Fibroblast of skin of scalp (primary cell): ENCODE measurements around the gene GDF3. TPM values are rescaled to one million over a fixed set of nuclear protein-coding genes. Genes with fewer than 3 reads are reported as not detected.
"Not testable (repeated sequence)": the region's sequence is repeated elsewhere in the genome, so short reads cannot be mapped to it uniquely, and the experiment has no call there.

Experiments
- DNase-seq: peaks from one replicate; pipeline ENCODE4 v3.0.0-alpha.2; 2013
- polyA plus RNA-seq, 2 experiments: library from polyadenylated mRNA; unstranded; fragments of 120-200 nt; gene quantifications; one replicate each; pipeline ENCODE4 v1.2.1, GENCODE V29; 2013; ENCODE audit not compliant: insufficient read length in 2 of 2

GDF3 gene
- polyA plus RNA-seq (2013, experiment 1 of 2; ENCODE audit: insufficient read length), result not detected
- not detected for polyA plus RNA-seq (2013, experiment 2 of 2; ENCODE audit: insufficient read length)

DNA sequence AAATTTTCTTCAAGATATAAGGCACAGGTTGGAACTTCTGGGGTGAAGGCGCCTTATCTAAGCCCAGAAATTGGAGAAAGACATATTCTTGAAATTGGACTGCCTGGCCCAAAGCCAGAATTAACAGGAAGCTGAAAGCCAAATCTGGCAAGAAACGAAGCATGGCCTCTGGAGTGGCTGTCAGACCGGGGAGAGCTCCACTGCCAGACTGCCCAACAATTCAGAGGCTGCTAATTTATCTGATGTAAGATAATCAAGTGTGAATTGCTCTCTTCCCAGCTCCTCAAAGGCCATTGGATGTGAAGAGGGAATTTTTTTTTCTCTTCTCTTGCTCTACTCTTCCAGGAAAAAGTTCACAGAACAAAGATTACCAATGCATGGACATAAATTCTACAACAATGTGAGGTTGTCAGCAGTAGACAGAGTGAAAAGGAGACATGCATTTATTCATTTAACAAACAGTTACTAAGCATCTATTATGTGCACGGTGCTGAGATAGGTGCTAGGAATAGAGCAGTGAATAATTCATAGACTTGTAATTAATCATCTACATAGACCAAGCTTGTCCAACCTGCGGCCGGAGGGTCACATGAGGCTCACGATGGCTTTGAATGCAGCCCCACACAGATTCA lies at the start of gene GDF3:
TSS of gene GDF3 (minus strand) at position 210 of the 632 bp plus-strand sequence. CDS start at position 163, 47 bp downstream.
- peak; percentile 26 for DNase-seq

DNA sequence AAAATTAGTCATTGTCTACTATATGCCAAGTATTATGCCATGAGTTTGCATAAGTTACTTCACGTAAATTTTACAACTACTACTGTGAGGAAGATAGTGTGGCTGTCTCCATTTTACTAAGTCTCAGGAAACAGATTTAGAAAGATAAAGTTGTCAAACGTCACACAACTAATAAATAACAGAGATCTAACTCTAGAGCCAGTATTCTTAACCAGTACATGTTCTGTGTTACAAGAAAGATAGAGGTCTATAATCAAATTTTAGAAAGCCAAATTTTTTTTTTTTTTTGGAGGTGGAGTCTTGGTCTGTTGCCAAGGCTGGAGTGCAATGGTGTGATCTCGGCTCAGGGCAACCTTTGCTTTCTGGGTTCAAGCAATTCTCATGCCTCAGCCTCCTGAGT lies 37.4 kb upstream of the GDF3 start:
- DNase-seq, result no peak

DNA sequence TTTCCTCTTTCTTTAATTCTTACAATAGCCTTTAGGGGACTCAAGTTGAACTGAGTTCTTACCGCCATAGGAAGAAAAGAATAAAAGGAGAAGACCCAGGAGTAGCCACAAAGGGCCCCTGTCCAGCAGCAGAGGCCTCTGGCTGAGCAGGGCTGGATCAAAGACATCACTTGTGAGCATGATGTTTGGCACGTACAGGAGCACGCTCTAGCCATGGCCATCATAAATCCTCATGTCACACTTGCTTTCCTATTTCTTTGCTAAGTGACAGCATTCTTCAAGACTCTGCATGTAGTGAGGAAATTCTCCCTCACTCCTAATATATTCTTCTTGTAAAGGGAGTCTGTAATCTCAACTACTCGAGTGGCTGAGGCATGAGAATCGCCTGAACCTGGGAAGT lies 35.9 kb upstream of the GDF3 start:
- DNase-seq, result no peak

DNA sequence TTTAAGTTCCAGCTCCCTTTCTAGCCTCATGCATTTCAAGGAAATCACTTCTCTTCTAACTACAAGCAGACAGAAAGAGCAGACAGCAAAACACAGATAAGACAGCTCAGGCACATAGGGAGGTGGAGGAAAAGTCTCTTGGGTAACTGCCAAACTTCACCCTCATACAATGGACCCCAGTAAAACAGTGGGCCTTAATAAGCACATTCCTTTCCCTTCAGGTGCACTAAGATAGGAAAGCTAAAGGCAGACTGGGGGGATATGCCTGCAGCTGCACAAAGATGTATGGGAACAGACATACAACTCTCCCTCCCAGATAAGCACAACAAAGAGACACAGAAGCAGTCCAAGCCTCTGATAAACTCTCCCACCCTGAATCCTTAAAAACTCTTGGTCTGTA lies 35.4 kb upstream of the GDF3 start:
- DNase-seq, result not testable (repeated sequence)

DNA sequence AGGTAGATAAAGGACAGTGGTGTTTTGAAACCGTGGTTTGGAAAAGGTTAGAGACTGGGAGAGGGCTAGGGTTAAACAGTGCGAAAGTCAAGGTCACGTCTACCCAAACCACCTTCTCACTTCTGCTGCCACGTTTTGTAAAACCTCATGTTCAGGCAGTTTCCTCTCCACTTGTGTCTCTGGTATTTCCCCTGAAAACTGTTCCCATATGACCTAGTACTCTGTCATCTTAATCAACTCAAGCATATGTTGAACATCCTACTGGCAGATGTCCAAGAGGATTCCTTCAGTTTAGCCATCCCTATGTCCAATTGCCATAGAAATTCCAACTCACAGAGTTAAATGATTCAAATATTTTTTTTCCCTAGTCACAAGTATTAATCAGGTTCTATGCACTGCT lies 34.2 kb upstream of the GDF3 start:
- peak; percentile 48 for DNase-seq

DNA sequence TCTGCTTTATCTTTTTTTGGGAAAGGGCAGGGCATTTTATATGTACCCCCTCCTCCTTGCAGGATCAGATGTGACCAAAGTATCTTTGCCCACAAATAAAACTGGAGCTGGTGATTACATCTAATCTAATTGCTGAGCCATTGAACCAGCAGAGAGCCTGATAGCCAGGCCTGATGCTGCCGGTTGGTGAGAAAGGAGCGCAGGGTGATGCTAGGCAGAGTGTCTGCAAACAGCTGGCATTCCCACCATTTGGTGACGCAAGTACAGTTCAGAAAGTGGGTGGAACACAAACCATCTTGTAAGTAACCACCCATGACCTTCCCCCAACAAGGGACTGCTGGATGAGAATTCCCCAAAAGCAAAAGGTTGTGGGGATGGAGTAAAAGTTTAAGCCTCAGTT lies 28.4 kb upstream of the GDF3 start:
- no peak for DNase-seq

DNA sequence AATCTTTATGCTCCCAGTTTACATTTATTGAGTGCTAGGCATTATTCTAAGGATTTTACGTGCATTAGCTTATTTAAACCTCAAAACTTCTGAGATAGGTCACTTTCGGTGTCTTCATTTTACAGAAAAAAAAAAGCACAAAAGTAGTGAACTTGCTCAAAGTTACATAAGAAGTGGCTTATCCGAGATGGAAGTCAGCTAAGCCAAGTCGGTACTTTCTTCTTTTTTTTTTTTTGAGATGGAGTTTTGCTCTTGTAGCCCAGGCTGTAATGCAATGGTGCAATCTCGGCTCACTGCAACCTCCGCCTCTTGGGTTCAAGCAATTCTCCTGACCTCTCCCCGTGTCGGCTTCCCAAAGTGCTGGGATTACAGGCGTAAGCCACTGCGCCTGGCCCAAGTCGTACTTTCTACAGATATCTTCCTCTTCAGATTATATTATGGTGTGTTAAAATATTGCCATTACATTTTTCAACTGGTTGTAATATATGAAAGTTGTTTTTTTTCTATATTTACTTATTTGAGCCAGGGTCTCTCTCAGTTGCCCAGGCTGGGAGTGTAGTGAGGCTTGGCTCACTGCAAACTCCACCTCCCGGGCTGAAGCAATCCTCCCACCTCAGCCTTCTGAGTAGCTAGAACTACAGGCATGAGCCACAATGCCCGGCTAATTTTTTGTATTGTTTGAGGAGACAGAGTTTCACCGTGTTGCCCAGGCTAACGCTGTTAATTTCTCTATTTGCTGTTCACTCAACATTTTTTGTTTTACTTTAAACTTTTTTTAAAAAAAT lies 24.6 kb upstream of the GDF3 start:
- DNase-seq, result no peak

DNA sequence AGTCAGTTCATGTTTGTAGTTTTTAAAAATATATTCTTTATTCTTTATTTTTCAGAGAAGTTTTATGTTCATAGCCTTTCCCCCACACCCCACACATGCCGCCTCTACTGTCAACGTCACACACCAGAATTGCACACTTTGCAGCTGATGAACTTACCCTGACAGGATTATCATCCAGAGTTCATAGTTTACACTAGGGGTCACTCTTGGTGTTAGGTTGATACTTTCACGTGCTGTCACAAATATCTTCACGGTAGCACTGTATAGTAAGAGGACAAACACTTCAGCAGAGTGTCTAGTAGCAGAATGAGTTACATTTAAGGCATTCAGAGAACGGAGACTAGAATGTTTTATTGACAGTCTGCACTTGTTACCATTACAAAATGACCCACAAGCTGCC lies 20.8 kb upstream of the GDF3 start:
- peak; percentile 24 for DNase-seq

DNA sequence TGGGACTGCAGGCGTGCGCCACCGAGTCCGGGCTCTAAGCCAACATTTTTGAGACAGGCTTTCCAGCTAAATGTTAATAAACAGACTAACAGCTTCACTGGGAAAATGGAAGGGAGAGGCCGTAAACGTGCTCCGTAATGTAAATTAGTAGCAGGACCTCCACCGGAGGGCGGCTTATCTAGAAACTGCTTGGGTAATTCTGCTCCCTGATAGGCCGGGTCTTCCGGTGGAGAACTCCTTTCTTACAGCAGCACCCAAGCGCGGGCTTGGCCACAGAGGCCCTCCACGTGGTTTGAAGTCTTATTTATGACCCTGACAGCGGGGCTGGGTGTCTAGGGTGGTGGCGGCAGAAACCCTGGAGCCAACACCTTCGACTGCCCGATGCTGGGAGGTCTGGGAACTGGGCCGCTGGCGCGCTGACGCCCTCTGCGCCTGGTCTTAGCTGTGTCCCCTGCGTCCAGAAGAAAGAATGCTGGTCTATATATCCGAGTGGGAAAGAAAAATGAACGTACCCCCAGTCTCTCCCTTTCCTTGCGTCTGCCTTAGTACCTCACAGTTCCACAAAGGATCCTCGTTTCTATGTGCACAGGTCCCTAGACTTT lies 17.4 kb upstream of the GDF3 start:
- DNase-seq, result no peak

DNA sequence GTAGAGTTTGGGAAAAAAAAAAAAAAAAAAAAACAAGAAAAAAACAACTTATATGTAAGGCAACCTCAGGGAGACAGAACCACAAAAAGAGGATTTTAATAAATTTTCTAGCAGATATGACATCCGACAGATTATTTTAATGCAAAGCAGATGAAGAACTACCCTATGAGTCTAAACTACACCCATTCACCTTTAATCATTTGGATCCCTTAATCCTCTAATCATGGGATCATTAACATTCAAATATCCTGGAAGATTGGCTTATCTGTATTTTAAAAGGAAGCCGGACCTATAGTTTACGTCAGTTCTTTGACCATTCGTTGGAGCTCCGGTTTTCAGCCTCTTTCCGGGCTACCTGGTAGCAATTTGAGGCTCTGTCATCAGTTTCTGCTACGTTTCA lies 15.6 kb upstream of the GDF3 start, which contains the start of gene DPPA3:
TSS of gene DPPA3 (plus strand) at position 301 of the 400 bp plus-strand sequence. CDS start 138 bp downstream, outside the sequence.
- DNase-seq, result no peak

DNA sequence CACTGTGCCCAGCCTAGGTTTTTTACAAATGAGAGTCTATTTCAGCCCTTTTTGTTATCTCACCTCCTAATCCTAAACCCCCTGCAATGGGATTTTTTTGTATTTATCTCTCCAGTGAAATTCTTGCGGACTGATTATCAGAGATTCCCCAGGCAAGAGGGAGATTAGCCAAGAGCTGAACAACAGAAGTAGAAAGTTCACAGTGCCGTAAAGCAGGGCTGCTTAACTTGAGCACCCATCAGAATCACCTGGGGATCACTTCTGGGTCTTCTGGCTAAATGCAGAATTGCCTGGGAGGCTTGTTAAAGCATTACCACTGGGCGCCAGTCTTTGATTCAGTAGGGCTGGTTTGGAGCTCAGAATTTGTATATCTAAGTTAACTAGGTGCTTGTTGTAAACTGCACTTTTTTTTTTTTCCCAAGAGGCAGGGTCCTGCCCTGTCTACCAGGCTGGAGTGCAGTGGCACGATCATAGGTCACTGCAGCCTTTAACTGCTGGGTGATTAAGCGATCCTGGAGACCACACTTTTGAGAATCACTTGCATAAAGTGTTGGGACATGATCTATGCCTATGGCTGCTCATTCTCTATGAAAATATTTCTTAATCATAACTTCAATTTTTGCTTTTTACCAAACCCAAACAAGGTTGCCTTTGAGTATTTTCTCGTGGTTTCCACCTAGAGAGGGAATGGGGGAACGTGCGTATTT lies 14.5 kb upstream of the GDF3 start:
- DNase-seq, result no peak

DNA sequence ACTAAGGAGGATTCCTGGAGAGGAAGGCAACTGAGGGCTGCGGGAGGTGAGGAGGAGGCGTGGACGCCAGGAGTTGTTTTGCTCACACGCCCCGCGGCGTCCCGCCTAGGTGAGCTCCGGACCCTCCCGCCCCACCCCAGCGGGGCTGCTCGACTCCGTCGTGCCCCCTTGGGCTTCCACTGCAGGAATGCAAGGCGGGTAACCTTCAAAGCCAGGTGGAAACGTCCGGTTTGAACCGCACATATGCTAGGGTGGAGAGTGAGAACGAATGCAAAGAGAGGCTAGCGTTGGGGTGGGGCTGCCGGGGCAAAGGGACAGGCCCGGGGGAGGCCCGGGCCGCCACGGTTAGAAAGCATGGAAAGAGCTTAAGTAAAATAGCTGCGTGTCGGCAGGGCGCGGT lies 10.3 kb upstream of the GDF3 start:
- DNase-seq, result no peak

DNA sequence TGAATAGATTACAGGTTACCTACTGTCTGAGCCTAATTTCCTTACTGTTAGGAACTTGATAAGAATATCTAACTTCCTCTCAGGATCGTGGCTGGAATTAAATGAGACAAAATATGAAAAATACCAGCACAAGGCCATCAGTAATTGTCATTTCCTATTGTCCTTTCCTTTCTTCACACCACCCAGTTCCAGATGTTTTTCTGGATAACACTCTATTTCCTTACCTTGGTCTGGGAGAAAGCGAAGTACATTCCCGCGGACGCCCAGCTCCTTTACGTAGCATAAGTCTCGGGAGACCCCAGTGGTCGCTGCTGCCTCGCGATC lies 376 bp downstream of the GDF3 start:
- DNase-seq, result no peak

DNA sequence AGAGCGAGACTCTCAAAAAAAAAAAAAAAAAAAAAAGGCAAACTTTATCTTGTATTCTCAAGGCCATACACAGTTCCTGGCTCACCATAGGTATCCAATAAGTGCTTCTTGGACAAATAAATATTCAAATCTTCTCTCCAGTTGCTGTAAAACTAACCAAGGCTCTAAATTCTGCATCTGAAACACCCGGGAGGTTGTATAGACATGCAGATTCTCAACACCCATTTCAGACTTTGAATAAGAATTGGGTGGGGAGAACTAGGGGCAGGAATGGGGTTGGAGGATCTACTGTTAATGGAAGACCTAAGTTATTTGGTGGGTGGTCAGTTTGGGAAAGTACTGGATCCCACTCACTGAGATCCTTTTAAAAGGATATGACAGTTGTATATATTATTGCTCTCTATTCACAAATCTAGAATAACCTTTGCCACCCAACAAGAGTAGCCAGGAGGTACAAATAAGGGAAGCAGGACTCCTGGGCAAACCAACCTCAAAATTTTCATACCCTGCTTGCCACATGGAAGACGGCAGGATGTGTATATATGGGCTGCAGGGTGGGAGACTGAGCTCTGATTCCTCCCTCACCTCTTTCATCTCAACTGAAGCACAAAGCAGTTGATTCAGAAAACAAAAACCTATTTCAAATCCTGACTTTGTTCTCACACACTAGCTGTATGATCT lies 879 bp downstream of the GDF3 start:
- DNase-seq, result no peak

DNA sequence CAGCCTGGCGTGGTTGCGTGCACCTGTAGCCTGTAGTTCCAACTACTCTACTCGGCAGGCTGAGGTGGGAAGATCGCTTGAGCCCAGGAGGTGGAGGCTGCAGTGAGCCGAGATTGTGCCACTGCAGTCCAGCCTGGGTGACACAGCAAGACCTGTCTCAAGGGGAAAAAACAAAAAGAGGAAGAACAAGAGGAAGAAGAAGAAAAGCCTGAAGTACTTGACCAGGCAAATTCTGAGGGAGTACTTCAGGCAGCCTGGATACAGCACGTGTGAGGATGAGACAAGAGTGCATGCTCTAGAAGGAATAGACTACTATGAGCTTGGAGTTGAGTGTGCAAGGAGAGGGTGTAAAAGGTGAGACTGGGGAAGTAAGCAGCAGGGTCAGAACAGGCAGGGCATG lies 1.8 kb downstream of the GDF3 start:
- no peak for DNase-seq

DNA sequence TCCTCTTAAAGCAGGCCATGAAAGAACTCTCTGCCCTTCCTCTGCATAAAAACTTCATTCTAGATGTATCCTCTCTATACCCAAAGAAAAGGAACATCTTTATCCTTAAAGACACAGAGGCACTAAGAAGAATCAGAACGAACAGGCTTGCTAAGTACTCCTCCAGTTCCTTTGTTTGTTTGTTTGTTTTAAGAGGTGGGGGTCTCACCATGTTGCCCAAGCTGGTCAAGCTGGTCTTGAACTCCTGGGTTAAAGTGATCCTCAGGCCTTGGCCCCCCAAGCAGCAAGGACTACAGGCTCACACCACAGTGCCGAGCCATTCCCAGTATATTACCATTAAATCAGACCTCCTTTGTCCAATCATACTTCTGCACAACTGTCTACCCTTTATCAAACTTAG lies 14.0 kb downstream of the GDF3 start:
- DNase-seq, result no peak

DNA sequence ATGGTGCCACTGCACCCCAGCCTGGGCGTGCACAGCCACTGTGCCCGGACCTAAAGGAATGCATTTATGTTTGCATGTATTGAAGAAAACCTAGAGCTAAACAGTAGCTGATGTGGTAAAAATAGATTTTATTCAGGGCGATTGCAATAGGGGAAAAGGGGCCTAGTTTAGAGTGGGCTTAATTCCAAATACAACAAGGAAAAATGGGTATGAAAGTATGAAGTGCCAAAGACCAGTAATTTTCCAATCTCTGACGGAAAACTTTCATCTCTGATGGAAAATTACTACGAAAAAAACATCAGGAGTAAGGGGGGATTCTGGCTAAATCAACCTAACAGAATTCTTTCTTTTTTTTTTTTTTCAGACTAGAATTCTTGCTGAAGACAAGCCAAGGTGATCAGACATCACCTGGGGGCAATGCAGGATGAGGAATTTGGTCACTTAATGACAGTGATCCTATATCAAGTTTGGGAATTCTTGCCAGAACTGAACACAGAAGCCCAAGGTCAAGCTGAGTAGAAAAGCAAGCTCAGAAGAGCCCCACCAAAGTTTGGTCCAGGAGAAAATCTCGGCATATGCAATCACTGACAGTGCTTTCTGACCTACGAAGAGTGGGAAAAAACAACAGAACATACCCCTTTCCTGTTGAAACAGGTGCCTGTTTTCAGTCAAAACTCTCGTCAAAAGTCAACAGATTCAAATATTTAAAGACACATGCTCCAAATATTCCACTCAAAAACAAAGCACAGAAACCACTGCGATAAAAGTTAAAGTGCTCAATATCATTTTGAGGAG lies 16.1 kb downstream of the GDF3 start:
- no peak for DNase-seq

DNA sequence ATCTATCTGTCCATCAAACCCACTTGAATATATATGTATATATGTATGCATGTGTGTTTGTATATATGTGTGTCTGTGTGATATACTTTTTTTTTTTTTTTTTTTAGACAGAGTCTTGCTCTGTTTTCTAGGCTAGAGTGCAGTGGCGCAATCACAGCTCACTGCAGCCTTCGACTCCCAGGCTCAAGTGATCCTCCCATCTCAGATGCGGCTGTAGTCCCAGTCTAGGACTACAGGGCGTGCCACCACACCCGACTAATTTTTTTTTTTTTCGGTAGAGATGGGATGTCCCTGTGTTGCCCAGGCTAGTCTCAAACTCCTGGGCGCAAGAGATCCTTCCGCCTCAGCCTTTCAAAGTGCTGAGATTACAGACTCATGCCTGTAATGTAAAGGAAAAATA lies 16.8 kb downstream of the GDF3 start:
- DNase-seq, result no peak

DNA sequence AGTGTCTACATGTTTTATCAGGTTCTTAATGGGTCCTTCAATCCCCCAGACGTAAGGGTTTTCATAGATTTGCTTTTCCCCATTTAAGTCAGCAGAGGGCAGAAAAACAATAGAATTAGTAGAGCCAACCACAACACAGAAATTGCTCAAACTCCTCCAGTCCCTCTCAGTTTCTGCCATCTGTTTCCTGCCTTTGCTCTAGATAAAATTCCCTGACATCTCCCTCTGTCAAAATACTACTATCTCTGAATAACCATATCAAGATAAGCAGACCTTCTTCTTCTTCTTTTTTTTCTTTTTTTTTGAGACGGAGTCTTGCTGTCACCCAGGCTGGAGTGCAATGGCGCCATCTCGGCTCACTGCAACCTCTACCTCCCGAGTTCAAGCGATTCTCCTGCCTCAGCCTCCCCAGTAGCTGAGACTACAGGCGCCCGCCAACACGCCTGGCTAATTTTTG lies 18.1 kb downstream of the GDF3 start:
- DNase-seq, result peak; percentile 50

DNA sequence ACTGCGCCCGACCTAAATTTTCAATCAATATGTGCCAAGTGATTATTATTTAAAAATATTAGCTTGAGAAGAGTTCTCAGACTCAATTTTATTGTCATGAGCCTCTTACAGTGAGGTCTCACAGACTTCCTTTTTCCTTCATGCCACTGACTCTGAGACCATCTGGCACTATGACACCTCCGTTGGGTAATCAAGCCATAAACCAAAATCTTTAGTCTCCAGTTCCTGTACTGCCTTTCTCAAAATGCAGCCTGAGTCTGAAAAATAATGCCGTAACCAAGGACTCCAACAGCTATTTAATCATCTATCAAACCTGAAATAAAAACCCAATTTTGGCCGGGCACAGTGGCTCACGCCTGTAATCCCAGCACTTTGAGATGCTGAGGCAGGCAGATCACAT lies 20.1 kb downstream of the GDF3 start:
- DNase-seq, result not testable (repeated sequence)

DNA sequence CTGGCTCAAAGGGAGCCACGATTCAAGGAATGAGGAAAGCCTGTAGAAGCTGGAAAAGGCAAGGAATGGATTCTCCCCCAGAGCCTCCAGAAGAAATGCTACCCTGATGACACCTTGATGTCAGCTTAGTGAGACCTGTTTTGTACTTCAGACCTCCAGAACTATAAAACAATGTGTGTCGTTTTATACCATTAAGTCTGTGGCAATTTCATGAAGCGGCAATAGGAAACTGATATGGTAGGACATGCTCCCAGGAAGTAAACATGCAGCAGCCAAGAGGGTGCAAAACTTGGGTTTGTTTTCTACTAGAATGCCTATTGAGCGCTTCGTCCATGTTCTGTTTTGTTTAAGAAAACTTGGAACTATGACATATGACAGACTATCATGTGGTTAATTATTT lies 27.4 kb downstream of the GDF3 start:
- no peak for DNase-seq

DNA sequence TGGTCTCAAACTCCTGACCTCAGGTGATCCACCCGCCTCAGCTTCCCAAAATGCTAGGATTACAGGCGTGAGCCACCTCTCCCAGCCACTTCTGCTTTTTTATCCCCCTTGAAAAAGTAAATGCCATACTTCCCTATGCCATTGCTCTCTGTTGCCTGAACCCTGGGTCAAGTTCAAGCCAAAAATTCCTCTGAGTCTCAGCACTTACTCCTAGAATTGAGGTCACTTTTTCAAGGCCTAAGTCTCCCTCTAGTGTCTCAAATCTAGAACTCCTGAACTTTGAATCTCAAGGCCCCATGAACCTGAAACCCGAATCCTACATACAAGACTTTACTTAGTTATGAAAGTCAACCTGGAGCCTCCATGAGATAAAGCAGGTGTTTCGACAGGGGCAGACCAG lies 28.4 kb downstream of the GDF3 start:
- peak; percentile 5 for DNase-seq
